Nephron (organoid): ENCODE results near the gene BTN2A1.
"Not testable (repeated sequence)": the region's sequence is repeated elsewhere in the genome, so short reads cannot be mapped to it uniquely, and the experiment has no call there.

ENCODE experiments used
- H3K27ac Mint-ChIP-seq, 3 experiments: 2 replicates each; pipeline ENCODE4 v1.8.0; 2020; ENCODE audit warnings: mixed read lengths in 3 of 3, mild to moderate bottlenecking in 2 of 3, moderate library complexity in 1 of 3
- H3K27me3 Mint-ChIP-seq: 2 replicates; pipeline ENCODE4 v1.8.0; 2021; ENCODE audit warnings: low read depth, mild to moderate bottlenecking, moderate library complexity, mixed read lengths
- H3K36me3 Mint-ChIP-seq: 2 replicates; pipeline ENCODE4 v1.8.0; 2020; ENCODE audit warnings: low read depth, mixed read lengths
- H3K4me1 Mint-ChIP-seq: 2 replicates; pipeline ENCODE4 v1.8.0; 2020; ENCODE audit warnings: mixed read lengths
- H3K4me3 Mint-ChIP-seq, 3 experiments: 2 replicates each; pipeline ENCODE4 v1.8.0; 2020; ENCODE audit warnings: mild to moderate bottlenecking in 3 of 3, mixed read lengths in 3 of 3, moderate library complexity in 2 of 3
- H3K9me3 Mint-ChIP-seq: 2 replicates; pipeline ENCODE4 v1.8.0; 2020; ENCODE audit warnings: mixed read lengths
- TF ChIP-seq, protein P1 (sequence below), 3 experiments: fragments of 200-600 bp; sonication (generic); IDR thresholded peaks; one replicate each; pipeline ENCODE4 v1.5.0; 2021; ENCODE audit warnings: antibody characterized with exemption in 3 of 3; ENCODE audit not compliant: unreplicated experiment in 3 of 3

BTN2A1 gene

DNA sequence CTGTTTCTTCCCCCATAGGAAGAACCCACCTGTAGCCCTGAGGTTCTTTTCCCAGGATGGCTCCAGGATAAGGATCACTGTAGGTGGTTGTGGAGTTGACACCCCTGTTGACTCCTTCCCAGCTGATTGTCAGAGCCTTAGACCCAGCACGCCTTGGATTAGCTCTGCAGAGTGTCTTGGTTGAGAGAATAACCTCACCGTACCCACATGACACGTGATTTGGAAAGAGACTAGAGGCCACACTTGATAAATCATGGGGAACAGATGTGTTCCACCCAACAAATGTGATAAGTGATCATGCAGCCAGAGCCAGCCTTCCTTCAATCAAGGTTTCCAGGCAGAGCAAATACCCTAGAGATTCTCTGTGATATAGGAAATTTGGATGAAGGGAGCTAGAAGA, 43.5 kb upstream of the BTN2A1 start:
- Mint-ChIP-seq H3K36me3 (peaks cover 39% of the 10 kb centered on the region), H3K27me3 (peaks cover 3% of the 10 kb centered on the region), H3K27ac (no peak overlapping the region), H3K9me3 (peaks cover 10% of the 10 kb centered on the region), H3K4me1 (no peaks in the 10 kb centered on the region), H3K4me3 (no peak overlapping the region)
- TF ChIP-seq, protein P1, sequence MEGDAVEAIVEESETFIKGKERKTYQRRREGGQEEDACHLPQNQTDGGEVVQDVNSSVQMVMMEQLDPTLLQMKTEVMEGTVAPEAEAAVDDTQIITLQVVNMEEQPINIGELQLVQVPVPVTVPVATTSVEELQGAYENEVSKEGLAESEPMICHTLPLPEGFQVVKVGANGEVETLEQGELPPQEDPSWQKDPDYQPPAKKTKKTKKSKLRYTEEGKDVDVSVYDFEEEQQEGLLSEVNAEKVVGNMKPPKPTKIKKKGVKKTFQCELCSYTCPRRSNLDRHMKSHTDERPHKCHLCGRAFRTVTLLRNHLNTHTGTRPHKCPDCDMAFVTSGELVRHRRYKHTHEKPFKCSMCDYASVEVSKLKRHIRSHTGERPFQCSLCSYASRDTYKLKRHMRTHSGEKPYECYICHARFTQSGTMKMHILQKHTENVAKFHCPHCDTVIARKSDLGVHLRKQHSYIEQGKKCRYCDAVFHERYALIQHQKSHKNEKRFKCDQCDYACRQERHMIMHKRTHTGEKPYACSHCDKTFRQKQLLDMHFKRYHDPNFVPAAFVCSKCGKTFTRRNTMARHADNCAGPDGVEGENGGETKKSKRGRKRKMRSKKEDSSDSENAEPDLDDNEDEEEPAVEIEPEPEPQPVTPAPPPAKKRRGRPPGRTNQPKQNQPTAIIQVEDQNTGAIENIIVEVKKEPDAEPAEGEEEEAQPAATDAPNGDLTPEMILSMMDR (IDR thresholded peaks at IDR 0.05; ENCODE audit: unreplicated experiment in 3 of 3), result no peak

DNA sequence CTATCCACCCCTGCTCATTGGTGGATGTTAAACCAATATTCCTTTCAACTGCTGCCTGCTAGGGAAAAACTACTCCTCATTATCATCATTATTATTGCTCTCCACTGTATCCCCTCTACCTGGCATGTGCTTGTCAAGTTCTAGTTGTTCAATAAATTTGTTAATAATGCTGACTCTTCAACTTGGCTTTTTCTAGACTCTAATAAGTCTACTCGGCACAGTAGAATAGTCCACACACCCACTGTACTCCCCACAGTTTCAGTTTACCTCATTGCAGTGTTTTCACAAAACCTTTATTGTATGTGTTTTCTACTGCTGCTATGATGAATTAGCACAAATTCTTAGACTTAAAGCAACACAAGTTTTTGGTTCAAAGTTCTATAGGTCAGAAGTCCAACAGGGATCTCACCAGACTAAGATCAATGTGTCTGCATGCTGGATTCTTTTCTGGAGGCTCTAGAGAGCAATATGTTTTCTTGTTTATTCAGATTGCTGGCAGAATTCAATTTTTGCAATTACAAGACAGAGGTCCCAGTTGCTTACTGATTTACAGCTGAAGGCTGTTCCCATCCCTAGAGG, 42.6 kb upstream of the BTN2A1 start:
- H3K4me1 Mint-ChIP-seq, result no peaks in the 10 kb centered on the region
- TF ChIP-seq, protein P1 (IDR thresholded peaks at IDR 0.05; ENCODE audit: unreplicated experiment in 3 of 3), result no peak
- H3K36me3 Mint-ChIP-seq, result peaks cover 34% of the 10 kb centered on the region

DNA sequence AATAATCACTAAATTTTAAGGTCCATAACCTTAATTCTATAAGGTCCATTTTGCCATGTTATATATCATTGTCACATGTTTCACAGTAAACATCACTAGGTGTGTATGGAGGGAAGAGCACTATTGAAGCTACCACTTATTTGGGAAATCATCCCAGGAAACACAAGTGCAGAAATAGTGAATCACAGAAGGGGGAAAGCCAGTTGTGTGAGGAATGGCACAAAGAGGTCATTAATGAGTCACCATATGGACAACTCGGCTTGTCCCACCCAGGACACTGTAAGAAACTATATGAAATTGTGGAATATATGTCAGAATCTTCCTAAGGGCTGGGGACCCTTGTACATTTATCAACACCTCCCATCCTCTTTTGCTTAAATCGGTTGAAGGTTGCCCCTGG, 42.0 kb upstream of the BTN2A1 start:
- peaks cover 10% of the 10 kb centered on the region for H3K9me3 Mint-ChIP-seq
- no peaks in the 10 kb centered on the region for H3K27me3 Mint-ChIP-seq
- TF ChIP-seq, protein P1 (IDR thresholded peaks at IDR 0.05; ENCODE audit: unreplicated experiment in 3 of 3), result no peak
- peaks cover 30% of the 10 kb centered on the region for H3K36me3 Mint-ChIP-seq
- no peak overlapping the region for H3K27ac Mint-ChIP-seq
- H3K4me3 Mint-ChIP-seq, result no peak overlapping the region
- H3K4me1 Mint-ChIP-seq, result no peaks in the 10 kb centered on the region

More for the DNA sequence above, 42.6 kb upstream of the BTN2A1 start:
- H3K4me3 Mint-ChIP-seq, result no peak overlapping the region
- no peak overlapping the region for H3K27ac Mint-ChIP-seq
- no peaks in the 10 kb centered on the region for H3K27me3 Mint-ChIP-seq
- H3K9me3 Mint-ChIP-seq, result peaks cover 10% of the 10 kb centered on the region

DNA sequence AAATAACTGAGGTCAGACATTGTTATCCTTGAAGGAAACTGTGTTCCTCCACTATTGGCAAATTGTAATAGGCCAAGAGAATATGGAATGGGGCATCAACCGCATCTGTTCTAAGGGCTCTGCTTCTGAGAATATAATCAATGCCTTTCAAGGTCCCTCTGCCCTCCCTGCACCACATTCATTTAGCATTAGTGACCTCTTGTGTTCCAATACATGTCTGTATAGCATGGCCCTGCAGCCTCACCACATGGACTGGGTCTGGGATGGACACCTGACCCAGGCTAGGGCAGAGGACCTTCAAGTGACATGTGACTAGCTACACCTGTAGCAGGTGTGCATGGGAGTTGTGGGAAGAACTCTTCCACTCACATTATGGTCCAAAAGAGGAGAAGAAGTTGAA, 41.5 kb upstream of the BTN2A1 start:
- Mint-ChIP-seq H3K27ac (no peak overlapping the region), H3K4me1 (no peaks in the 10 kb centered on the region), H3K36me3 (peaks cover 29% of the 10 kb centered on the region), H3K9me3 (peaks cover 10% of the 10 kb centered on the region), H3K27me3 (no peaks in the 10 kb centered on the region), H3K4me3 (no peak overlapping the region)
- TF ChIP-seq, protein P1 (IDR thresholded peaks at IDR 0.05; ENCODE audit: unreplicated experiment in 3 of 3), result no peak

DNA sequence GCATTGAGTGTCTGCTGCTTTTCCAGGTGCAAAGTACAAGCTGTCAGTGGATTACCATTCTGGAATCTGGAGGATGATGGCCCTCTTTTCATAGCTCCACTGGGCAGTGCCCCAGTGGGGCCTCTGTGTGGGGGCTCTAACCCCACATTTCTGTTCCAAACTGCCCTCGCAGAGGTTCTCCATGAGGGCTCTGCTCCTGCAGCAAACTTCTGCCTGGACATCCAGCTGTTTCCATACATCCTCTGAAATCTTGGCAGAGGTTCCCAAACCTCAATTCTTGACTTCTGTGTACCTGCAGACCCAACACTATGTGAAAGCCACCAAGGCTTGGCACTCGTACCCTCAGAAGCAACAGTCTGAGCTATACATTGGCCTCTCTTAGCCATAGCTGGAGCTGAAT, 39.7 kb upstream of the BTN2A1 start:
- peaks cover 18% of the 10 kb centered on the region for H3K36me3 Mint-ChIP-seq
- H3K4me1 Mint-ChIP-seq, H3K27ac Mint-ChIP-seq, H3K27me3 Mint-ChIP-seq, H3K4me3 Mint-ChIP-seq: not testable (repeated sequence)
- peaks cover 10% of the 10 kb centered on the region for H3K9me3 Mint-ChIP-seq

DNA sequence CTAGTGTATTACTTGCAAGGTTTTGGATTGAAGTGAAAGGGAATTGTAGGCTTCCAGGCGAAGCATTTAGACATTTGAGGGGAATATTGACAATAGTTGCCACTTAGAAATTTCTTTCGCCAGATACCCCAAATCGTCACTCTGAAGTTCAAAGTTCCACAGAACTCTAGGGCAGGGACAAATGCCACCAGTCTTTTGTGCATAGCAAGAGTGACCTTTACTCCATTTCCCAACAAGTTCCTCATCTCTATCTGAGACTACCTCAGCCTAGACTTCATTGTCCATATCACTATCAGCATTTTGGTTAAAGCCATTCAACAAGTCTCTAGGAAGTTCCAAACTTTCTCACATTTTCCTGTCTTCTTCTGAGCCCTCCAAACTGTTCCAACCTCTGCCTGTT, 39.0 kb upstream of the BTN2A1 start:
- peaks cover 15% of the 10 kb centered on the region for H3K36me3 Mint-ChIP-seq
- not testable (repeated sequence) for H3K27ac Mint-ChIP-seq, H3K4me3 Mint-ChIP-seq, H3K27me3 Mint-ChIP-seq
- peaks cover 10% of the 10 kb centered on the region for H3K9me3 Mint-ChIP-seq
- H3K4me1 Mint-ChIP-seq, result peaks cover 13% of the 10 kb centered on the region

DNA sequence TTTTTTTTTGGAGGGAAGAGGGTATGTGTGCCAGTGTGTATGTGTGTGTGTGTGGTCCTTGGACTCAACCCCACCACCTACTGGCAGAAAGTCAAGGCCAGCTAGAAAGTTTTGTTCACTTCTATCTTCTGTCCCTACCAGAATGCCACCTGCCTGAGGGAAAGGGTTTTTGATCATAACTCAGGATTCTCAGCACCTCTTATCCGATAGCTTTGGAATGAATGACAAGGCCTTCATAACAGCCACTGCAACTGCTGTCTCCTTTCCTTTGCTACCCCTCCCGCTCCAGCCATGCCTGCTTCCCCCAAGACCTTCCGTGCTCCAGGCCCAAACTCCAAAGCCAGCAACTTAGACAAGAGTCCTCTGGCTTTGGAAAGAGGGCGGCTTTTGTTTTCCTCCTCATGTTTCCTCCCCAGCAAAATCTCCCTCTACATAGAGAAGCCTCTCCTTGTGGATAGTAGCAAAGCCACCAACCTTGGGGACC, 37.0 kb upstream of the BTN2A1 start:
- Mint-ChIP-seq H3K4me3 (no peak overlapping the region), H3K27me3 (no peaks in the 10 kb centered on the region), H3K4me1 (peaks cover 21% of the 10 kb centered on the region), H3K9me3 (peaks cover 10% of the 10 kb centered on the region), H3K27ac (no peak overlapping the region), H3K36me3 (peaks cover 19% of the 10 kb centered on the region)
- TF ChIP-seq, protein P1 (IDR thresholded peaks at IDR 0.05; ENCODE audit: unreplicated experiment in 3 of 3), result peak; percentile 46 to 60 (median 47)
